ENCODE data around the gene CCNE1.

CCNE1 gene

DNA sequence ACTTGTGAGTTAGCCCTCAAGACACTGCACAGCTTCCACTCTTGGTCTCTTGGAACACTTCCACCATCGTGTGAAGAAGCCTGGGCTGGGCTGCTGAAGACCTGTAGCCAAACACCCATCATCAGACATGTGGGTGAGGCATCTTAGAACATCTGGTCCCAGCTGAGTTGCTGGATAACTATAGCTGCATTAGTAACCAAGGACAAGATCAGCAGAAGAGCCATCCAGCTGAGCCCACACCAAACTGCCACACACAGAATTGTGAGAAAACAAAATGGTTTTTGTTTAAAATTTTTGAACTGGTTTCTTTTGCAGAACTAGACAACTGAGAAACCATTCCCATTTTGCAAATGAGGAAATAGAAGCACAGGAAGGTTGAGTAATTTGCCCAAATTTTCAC lies 56.2 kb downstream of the CCNE1 start:
- peaks cover 5% of the 10 kb centered on the region for H3K4me1 Mint-ChIP-seq
- H3K27me3 Mint-ChIP-seq (ENCODE audit: low read depth): peaks cover 21% of the 10 kb centered on the region
- peaks cover 10% of the 10 kb centered on the region for H3K9me3 Mint-ChIP-seq
- no peak overlapping the region for H3K27ac Mint-ChIP-seq
- H3K4me3 Mint-ChIP-seq: no peak overlapping the region
- TF ChIP-seq, protein P1, sequence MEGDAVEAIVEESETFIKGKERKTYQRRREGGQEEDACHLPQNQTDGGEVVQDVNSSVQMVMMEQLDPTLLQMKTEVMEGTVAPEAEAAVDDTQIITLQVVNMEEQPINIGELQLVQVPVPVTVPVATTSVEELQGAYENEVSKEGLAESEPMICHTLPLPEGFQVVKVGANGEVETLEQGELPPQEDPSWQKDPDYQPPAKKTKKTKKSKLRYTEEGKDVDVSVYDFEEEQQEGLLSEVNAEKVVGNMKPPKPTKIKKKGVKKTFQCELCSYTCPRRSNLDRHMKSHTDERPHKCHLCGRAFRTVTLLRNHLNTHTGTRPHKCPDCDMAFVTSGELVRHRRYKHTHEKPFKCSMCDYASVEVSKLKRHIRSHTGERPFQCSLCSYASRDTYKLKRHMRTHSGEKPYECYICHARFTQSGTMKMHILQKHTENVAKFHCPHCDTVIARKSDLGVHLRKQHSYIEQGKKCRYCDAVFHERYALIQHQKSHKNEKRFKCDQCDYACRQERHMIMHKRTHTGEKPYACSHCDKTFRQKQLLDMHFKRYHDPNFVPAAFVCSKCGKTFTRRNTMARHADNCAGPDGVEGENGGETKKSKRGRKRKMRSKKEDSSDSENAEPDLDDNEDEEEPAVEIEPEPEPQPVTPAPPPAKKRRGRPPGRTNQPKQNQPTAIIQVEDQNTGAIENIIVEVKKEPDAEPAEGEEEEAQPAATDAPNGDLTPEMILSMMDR (IDR thresholded peaks at IDR 0.05; ENCODE audit: unreplicated experiment in 3 of 3): no peak
- H3K36me3 Mint-ChIP-seq (ENCODE audit: low read depth): no peaks in the 10 kb centered on the region

DNA sequence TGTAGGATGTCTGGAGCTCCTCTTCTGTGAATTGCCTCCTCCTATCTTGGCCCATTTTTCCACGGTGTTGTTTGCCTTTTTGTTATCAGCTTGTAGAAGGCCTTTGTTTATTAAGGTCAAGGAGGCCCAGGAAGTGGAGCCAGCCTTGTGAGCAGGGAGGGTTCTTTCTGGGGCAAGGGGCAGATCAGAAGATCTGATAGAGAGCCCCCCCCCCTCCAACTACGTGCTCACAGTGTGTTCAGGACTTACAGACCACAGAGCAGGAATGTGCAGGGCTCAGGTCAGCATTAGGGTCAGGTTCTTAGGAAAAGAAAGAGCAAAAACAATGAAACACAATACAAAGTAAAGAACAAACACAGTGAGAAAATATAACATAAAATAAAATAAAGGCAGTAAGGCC lies 59.4 kb downstream of the CCNE1 start:
- Mint-ChIP-seq H3K27me3 (ENCODE audit: low read depth) (peaks cover 17% of the 10 kb centered on the region), H3K9me3 (peaks cover 9% of the 10 kb centered on the region), H3K4me3 (peak overlapping the region; percentile 19 to 63 (median 58)), H3K27ac (peak overlapping the region in 1 of 3 experiments; percentile 24), H3K36me3 (ENCODE audit: low read depth) (no peaks in the 10 kb centered on the region), H3K4me1 (peaks cover 12% of the 10 kb centered on the region)
- TF ChIP-seq, protein P1 (IDR thresholded peaks at IDR 0.05; ENCODE audit: unreplicated experiment in 3 of 3): no peak

DNA sequence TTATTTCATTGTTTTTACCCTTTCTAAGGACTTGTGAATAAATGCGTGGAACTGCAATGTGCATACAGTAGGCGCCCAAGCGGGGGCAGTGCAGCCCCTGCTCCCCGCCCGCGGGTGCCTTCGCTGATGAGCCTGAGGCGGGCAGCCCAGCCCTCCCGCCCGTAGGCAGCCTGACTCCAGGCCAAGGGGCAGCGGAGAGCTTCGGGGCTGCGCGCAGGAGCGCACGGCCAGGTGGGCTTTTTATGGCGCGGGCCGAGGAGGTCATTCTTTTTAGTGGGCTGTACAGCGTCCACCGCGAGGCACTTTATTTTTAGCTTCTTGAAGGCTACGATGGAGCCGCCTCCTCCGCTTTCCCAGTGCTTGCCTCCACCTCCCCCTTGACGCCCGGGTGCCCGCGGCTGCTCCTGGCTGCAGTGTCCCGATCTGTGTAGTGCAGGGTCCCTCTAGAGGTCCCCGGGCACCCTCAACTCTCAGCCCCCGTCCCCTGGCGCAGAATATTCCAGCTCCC lies 60.5 kb downstream of the CCNE1 start:
- Mint-ChIP-seq H3K27ac (no peak overlapping the region), H3K4me3 (peak overlapping the region; percentile 25 to 70 (median 67)), H3K36me3 (ENCODE audit: low read depth) (no peaks in the 10 kb centered on the region), H3K4me1 (peaks cover 17% of the 10 kb centered on the region), H3K27me3 (ENCODE audit: low read depth) (peaks cover 17% of the 10 kb centered on the region), H3K9me3 (peaks cover 4% of the 10 kb centered on the region)
- TF ChIP-seq, protein P1 (IDR thresholded peaks at IDR 0.05; ENCODE audit: unreplicated experiment in 3 of 3): no peak

DNA sequence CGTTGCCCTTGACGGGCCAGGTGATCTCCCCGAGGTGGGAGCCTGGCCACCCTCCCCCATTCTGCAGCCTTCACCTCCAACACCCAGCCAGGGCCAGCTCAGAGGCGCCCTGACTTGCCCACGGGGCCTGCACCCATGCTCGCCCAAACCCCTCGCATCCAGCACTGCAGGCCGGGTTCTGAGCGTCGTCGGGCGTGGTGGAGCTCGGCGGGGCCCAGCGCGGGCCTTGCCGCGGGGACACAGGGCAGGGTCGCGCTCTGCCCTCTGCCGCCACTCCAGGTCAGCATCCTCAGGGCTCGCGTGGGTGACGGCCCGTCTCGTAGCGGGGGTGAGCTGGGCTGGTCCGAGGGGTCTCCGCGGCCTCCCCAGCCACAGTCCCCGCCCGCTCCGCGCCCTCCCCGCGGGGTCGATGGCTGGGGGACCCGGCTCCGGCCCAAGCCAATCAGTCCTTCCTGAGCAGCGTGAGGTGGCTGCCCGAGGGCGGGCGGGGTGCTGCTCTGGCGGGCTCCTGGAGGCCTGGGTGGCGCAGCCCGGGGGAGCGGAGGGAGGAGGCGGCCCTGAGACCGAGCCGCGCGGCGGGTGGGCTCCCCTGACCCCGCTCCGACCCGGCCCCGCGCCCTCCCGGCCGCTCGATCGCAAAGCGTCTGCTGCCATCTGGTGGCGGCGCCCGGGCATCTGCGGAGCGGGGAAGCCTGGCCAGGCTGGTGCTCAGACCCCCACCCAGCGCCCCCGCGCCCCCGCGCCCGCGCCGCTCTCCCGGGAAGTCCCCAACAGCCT lies 61.4 kb downstream of the CCNE1 start:
- peak overlapping the region; percentile 64 to 67 (median 65) for H3K4me3 Mint-ChIP-seq
- TF ChIP-seq, protein P1 (IDR thresholded peaks at IDR 0.05; ENCODE audit: unreplicated experiment in 3 of 3): peak; percentile 90 to 97 (median 96)

More for the DNA sequence above, 61.4 kb downstream of the CCNE1 start:
- no peaks in the 10 kb centered on the region for H3K36me3 Mint-ChIP-seq (ENCODE audit: low read depth)
- H3K9me3 Mint-ChIP-seq: no peaks in the 10 kb centered on the region
- no peak overlapping the region for H3K27ac Mint-ChIP-seq
- peaks cover 19% of the 10 kb centered on the region for H3K27me3 Mint-ChIP-seq (ENCODE audit: low read depth)
- H3K4me1 Mint-ChIP-seq: peaks cover 17% of the 10 kb centered on the region

Data from nephron (organoid).